GM12864 (cell line): ENCODE measurements around the gene KLF7.

Experiments used
- DNase-seq: peaks from one replicate; pipeline ENCODE4 v3.0.0-alpha.2; 2011; ENCODE audit warnings: low read depth
- H3K4me3 ChIP-seq: 2 replicates; pipeline ENCODE4 v1.5.1; 2011; ENCODE audit warnings: mild to moderate bottlenecking, low read depth, low read length, control low read depth
- TF ChIP-seq, protein P1 (sequence below): IDR thresholded peaks from 2 replicates; pipeline ENCODE4 v1.5.1; 2011; ENCODE audit warnings: low read depth, mild to moderate bottlenecking, moderate library complexity, low read length, control low read depth, inconsistent platforms; ENCODE audit errors: missing control alignments

Gene KLF7

DNA sequence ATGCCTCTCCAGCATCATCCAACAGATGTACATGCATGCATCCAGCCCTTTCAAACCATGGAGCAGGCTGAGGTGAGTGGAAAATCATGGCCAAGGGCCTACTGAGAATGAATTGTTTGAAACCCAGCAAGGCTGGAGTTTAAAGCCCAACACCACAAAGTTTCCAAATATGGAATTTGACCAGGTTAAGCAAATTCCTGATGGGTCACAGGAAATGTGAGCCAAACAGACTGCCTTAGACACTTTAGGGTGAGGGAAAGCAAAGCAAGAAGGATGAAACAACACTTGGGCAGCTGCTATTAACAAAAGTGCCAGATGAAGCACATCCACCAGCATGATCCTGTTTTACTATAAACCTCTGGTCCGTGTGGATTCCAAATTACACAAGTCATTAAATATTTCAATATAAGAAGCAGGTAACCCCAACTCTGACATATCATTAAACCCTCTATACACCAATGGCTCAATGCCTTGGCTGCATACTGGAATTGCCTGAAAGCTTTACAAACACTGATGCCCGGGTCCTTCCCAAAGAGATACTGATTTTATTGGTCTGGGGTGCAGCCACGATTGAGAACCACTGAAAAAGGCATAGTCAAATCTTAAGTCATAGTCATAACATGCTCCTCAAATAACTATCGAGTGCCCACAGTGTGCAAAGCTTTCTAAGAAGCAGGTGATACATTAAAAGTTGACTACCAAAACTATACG lies 9.1 kb downstream of the KLF7 start:
- DNase-seq: no peak
- no peak overlapping the region for H3K4me3 ChIP-seq
- TF ChIP-seq, protein P1, sequence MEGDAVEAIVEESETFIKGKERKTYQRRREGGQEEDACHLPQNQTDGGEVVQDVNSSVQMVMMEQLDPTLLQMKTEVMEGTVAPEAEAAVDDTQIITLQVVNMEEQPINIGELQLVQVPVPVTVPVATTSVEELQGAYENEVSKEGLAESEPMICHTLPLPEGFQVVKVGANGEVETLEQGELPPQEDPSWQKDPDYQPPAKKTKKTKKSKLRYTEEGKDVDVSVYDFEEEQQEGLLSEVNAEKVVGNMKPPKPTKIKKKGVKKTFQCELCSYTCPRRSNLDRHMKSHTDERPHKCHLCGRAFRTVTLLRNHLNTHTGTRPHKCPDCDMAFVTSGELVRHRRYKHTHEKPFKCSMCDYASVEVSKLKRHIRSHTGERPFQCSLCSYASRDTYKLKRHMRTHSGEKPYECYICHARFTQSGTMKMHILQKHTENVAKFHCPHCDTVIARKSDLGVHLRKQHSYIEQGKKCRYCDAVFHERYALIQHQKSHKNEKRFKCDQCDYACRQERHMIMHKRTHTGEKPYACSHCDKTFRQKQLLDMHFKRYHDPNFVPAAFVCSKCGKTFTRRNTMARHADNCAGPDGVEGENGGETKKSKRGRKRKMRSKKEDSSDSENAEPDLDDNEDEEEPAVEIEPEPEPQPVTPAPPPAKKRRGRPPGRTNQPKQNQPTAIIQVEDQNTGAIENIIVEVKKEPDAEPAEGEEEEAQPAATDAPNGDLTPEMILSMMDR: no peak

DNA sequence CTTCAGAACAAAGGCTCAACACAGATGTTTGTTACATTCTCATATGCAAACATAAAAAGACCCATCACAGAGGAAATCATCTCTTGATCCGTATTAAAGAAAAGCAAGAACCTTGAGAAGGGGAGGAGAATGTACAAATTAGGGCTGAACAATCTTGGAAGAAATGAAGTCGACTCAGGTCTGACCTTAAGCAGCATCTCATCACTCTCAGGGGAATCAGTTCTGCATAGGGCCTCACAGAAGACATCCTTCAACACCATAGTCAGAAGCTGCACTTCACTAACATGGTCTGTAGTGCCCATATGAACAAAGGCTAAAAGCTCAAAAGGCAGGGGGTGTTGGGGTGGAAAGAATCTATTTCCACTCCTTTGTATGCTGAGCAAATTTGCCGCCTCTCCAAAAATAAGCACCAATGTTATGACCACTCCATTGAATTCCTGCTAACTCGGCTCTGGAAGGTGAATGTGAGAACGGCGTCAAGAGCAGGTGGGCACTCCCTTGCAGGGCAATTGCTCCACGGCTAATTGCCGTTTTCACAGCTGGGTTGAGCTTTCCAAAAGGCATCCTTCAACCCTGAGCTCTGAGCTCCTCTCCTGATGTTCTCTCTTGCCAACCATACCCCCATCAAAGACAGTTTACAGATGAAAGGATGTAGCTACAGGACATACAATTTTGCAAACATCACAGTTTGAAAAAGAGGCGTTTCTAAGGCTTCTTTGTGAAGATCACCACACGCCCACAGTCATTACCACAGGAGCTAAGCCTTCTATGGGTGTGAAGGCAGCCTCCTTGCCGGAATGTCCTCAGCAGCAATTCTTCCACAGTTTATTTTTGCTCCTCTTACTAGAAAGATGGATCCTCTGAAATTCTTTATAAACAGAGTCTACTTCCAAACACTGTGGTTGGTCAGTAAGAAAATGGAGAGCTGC lies 10.0 kb downstream of the KLF7 start:
- DNase-seq: no peak
- no peak overlapping the region for H3K4me3 ChIP-seq
- TF ChIP-seq, protein P1: no peak

DNA sequence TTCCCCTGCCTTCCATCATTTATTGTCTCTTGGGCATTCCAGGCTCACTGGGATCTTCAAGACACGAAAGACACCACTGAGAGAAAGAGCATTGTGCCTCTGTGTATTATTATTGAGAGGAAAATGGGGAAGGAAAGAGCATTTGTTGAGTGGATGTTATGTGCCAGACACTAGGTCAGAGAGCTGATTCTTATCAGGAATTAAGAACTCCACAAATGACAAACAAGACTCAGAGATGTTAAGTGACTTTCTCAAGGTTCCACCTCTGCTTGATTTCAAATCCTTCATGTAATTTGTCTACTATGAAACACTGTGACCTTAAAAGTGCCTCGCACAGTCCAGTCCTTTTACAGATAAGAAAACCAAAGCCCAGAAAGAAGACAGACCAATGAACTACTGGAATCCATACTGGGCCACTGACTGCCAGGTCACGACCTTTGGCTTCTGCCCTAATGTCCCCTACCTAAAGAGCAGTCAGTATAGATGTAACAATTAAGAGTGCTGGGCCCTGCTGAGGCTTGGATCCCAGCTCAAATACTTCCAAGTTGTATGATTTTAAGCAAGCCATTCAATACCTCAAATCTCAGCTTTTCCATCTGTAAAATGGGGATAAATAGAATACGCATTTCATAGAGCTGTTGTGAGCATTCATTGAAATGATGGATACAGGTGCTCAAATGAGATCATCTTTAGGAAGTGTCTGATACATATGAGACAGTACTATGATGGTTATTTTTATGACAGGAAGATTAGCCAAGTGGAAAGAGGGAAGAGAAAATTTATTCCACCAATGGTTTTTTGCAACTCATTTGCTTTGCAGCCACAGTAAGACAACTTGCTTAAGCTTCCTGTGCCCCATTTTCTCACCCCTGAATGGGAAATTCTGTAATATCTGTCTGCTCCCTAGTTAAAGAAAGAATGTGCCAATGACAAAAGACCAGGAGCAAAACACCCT lies 10.9 kb downstream of the KLF7 start:
- no peak for DNase-seq
- TF ChIP-seq, protein P1: no peak

DNA sequence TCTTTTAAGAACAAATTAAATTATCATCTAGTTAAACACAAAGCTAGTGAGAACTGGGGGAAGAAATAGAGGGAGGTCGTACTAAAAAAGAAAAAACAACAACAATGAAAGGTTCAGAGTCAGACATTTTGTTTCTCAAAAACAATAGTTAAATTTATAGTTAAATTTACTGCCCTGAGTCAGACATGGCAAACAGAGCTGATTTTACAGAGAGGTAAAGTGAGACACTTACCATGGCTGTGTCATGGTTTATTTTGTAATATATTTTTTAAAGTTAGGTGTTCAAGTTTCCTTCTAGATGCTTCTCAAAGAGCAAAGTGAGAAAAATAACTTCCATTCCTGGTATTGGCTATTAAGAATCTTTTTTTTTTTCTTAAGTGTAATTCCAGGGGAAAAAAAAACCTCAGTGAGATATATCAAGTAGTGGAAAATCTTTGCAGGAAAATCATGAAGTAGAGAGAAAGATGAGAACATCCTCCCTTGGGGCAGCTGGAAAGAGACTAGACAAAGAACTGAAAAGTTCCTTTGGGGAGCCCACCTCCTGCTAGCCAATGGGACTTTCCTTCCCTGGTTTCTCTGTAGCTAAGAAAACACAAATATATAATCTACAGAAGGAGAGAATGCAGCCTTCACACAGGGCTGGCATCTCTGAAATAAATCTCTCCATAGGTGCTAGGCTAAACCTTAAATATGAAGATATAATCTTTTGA lies 12.3 kb downstream of the KLF7 start:
- no peak for DNase-seq
- no peak overlapping the region for H3K4me3 ChIP-seq

More for the DNA sequence above, 10.9 kb downstream of the KLF7 start:
- no peak overlapping the region for H3K4me3 ChIP-seq

DNA sequence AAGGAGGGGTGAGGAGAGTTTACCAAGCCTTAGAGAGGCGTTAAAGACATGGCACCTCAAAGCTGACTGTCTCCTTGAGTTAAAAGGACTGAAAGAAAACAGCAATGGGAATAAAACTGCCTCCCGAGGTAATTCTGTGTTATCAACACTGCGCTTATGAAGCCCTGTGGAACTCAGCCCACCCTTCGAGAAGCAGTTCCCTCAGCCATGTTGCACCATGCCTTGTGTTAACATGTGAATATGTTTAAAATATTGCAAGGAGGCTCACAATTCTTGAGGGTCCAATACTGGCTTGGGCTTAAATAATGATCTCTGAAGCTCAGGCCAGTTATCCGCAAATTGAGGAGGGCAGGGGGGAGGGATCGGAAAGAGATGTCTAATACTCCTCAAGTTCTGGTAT lies 14.7 kb downstream of the KLF7 start:
- TF ChIP-seq, protein P1: no peak
- H3K4me3 ChIP-seq: no peak overlapping the region
- no peak for DNase-seq

More for the DNA sequence above, 12.3 kb downstream of the KLF7 start:
- TF ChIP-seq, protein P1: no peak

DNA sequence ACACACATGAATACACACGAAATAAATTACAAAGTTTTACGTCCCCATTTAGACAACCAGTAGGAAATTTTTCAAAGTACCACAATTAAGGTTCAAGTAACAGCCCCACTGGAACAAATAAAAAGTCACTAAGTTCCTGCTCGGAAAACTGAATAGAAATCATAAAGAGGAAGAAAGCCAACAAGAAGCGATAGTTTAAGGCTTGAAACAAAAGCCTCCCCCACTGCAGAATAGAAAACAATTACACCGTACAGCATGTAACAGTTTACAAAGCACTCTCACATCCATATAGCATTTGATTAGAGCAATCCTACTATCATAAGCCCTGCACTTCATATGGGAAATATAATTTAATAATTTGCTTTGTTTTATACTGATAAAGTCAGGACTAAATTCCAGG lies 15.5 kb downstream of the KLF7 start:
- DNase-seq: no peak
- H3K4me3 ChIP-seq: no peak overlapping the region
- TF ChIP-seq, protein P1: no peak
